Measurements from ENCODE around the gene KLHL21. TPM values are rescaled to one million over a fixed set of nuclear protein-coding genes. Genes with fewer than 3 reads are reported as not detected.

KLHL21 gene
- total and polyA plus RNA-seq, 9 of the 15 experiments (the other 6 are each of a cell fraction or from before 2014, with no cell fraction given): 2.1 to 42.1 (median 17.5) TPM

- no peak for TF ChIP-seq SFPQ (IDR thresholded peaks at IDR 0.05; ENCODE audit: low read depth, low read length)
- TF ChIP-seq LARP7 (IDR thresholded peaks at IDR 0.05): no peak
- TF ChIP-seq GTF2B (IDR thresholded peaks at IDR 0.05; ENCODE audit: extremely low read depth, insufficient read length): no peak
- TF ChIP-seq ZNF507 (tag; conservative IDR thresholded peaks at IDR 0.05): no peak
- TF ChIP-seq SNAPC5 (CRISPR knock-in tag; IDR thresholded peaks at IDR 0.05): no peak
- TF ChIP-seq PRPF4 (IDR thresholded peaks at IDR 0.05; ENCODE audit: insufficient read depth, low read depth, low read length, poor library complexity, severe bottlenecking): no peak
- no peak for TF ChIP-seq ZNF408 (CRISPR knock-in tag; IDR thresholded peaks at IDR 0.05; ENCODE audit: low read depth)
- TF ChIP-seq ZNF212 (CRISPR knock-in tag; IDR thresholded peaks at IDR 0.05): no peak
- no peak for TF ChIP-seq ZNF3 (CRISPR knock-in tag; IDR thresholded peaks at IDR 0.05)
- no peak for TF ChIP-seq NCOA6 (IDR thresholded peaks at IDR 0.05)
- TF ChIP-seq TBL1XR1 (IDR thresholded peaks at IDR 0.05; ENCODE audit: low read length in 2 of 2): no peak; a peak in 1 of 4 replicates
- no peak for TF ChIP-seq ZNF274 (IDR thresholded peaks at IDR 0.05; ENCODE audit: borderline replicate concordance, low read depth, low read length)
- TF ChIP-seq CTBP1 (IDR thresholded peaks at IDR 0.05; ENCODE audit: borderline replicate concordance): peak; percentile 95
- TF ChIP-seq ZNF511 (CRISPR knock-in tag; IDR thresholded peaks at IDR 0.05): no peak
- no peak for TF ChIP-seq ZNF707 (CRISPR knock-in tag; conservative IDR thresholded peaks at IDR 0.05)
- no peak for TF ChIP-seq NFRKB (IDR thresholded peaks at IDR 0.05; ENCODE audit: low read depth)
- no peak for TF ChIP-seq CREB3 (tag; conservative IDR thresholded peaks at IDR 0.05; ENCODE audit: low read depth)
- TF ChIP-seq SP2 (IDR thresholded peaks at IDR 0.05; ENCODE audit: extremely low read depth, low read depth, low read length, poor library complexity, severe bottlenecking): no peak
- TF ChIP-seq MEF2D (tag; conservative IDR thresholded peaks at IDR 0.05; ENCODE audit: low read depth): no peak
- TF ChIP-seq ZFP91 (CRISPR knock-in tag; IDR thresholded peaks at IDR 0.05): no peak
- TF ChIP-seq RBM39 (optimal IDR thresholded peaks at IDR 0.05; ENCODE audit: low read depth, low read length): no peak
- TF ChIP-seq NR3C1 (CRISPR knock-in tag; IDR thresholded peaks at IDR 0.05): no peak; the same call in 1 of the 2 replicates
Observed at GRCh38 chr1:6602669-6603237, at the start of gene KLHL21 (continued).
